ENCODE results near the gene CNPY1.

Gene CNPY1

DNA sequence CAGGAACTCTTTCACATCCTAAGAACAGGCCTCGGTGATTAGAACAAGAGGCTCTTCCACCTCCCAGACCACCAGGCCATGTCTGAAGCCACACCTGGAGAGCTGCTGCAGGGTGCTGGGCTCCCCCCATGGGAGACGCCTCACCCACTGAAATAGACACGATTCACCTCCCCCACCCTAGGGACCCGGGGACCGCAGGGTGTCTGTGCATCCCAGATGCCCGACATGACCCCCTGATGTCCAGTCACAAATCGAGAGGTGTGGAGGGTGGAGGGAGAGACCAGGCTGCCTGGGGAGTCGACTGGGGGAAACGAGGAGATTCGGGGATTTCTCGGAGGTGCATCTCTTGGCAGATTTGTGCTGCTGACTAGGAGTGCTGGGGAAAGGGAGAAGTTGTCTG, 31.0 kb downstream of the CNPY1 start:
- Histone ChIP-seq H3K79me2 (ENCODE audit: insufficient read depth, low read length) (no peaks in the 10 kb centered on the region), H3K27ac (ENCODE audit: low read length) (no peak overlapping the region), H4K20me1 (ENCODE audit: insufficient read depth, low read length) (no peaks in the 10 kb centered on the region), H2AFZ (ENCODE audit: low read depth, low read length) (no peak overlapping the region), H3K27me3 (ENCODE audit: insufficient read depth, low read length, poor library complexity) (peaks cover 39% of the 10 kb centered on the region), H3K4me2 (ENCODE audit: insufficient read depth, low read length) (no peak overlapping the region), H3K4me3 (ENCODE audit: low read depth in 1 of 2, low read length in 2 of 2) (no peak overlapping the region), H3K9me3 (ENCODE audit: insufficient read depth, low read length, severe bottlenecking) (no peaks in the 10 kb centered on the region), H3K4me1 (ENCODE audit: insufficient read depth, low read length) (no peaks in the 10 kb centered on the region), H3K36me3 (ENCODE audit: insufficient read depth, low read length) (no peaks in the 10 kb centered on the region), H3K9ac (ENCODE audit: low read depth, low read length) (no peak overlapping the region)
- ATAC-seq (ENCODE audit: insufficient read depth, low read depth) (no peak), DNase-seq (no peak)
- no peak for TF ChIP-seq EZH2 (IDR thresholded peaks at IDR 0.05; ENCODE audit: borderline replicate concordance, low read depth, low read length, severe bottlenecking)

DNA sequence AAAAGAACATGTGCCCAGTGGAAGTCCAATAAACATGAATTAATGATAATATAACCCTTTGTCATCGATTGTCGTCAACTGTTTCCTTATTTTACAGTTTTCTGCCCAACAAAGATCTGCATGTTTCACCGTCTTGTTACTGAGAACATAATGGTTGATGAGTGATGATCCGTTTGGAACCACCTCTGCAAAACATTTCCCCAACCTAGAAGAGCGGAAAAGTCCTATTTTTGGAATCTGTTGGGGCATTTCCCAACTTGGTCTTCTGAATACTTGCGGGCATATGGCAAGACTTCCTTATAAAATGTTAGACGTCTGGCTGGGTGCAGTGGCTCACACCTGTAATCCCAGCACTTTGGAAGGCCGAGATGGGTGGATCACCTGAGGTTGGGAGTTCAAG, 32.1 kb downstream of the CNPY1 start:
- Histone ChIP-seq H3K79me2 (ENCODE audit: insufficient read depth, low read length) (no peaks in the 10 kb centered on the region), H4K20me1 (ENCODE audit: insufficient read depth, low read length) (no peaks in the 10 kb centered on the region), H3K27me3 (ENCODE audit: insufficient read depth, low read length, poor library complexity) (peaks cover 40% of the 10 kb centered on the region), H3K9ac (ENCODE audit: low read depth, low read length) (no peak overlapping the region), H2AFZ (ENCODE audit: low read depth, low read length) (no peak overlapping the region), H3K27ac (ENCODE audit: low read length) (no peak overlapping the region), H3K9me3 (ENCODE audit: insufficient read depth, low read length, severe bottlenecking) (no peaks in the 10 kb centered on the region), H3K4me2 (ENCODE audit: insufficient read depth, low read length) (no peak overlapping the region), H3K36me3 (ENCODE audit: insufficient read depth, low read length) (no peaks in the 10 kb centered on the region), H3K4me1 (ENCODE audit: insufficient read depth, low read length) (no peaks in the 10 kb centered on the region), H3K4me3 (ENCODE audit: low read depth in 1 of 2, low read length in 2 of 2) (no peak overlapping the region)
- ATAC-seq (ENCODE audit: insufficient read depth, low read depth) = no peak
- no peak for DNase-seq
- TF ChIP-seq EZH2 (IDR thresholded peaks at IDR 0.05; ENCODE audit: borderline replicate concordance, low read depth, low read length, severe bottlenecking) = no peak
- TF ChIP-seq, protein P1, sequence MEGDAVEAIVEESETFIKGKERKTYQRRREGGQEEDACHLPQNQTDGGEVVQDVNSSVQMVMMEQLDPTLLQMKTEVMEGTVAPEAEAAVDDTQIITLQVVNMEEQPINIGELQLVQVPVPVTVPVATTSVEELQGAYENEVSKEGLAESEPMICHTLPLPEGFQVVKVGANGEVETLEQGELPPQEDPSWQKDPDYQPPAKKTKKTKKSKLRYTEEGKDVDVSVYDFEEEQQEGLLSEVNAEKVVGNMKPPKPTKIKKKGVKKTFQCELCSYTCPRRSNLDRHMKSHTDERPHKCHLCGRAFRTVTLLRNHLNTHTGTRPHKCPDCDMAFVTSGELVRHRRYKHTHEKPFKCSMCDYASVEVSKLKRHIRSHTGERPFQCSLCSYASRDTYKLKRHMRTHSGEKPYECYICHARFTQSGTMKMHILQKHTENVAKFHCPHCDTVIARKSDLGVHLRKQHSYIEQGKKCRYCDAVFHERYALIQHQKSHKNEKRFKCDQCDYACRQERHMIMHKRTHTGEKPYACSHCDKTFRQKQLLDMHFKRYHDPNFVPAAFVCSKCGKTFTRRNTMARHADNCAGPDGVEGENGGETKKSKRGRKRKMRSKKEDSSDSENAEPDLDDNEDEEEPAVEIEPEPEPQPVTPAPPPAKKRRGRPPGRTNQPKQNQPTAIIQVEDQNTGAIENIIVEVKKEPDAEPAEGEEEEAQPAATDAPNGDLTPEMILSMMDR (IDR thresholded peaks at IDR 0.05; ENCODE audit: borderline replicate concordance, extremely low read depth, low read length, poor library complexity, severe bottlenecking) = no peak

DNA sequence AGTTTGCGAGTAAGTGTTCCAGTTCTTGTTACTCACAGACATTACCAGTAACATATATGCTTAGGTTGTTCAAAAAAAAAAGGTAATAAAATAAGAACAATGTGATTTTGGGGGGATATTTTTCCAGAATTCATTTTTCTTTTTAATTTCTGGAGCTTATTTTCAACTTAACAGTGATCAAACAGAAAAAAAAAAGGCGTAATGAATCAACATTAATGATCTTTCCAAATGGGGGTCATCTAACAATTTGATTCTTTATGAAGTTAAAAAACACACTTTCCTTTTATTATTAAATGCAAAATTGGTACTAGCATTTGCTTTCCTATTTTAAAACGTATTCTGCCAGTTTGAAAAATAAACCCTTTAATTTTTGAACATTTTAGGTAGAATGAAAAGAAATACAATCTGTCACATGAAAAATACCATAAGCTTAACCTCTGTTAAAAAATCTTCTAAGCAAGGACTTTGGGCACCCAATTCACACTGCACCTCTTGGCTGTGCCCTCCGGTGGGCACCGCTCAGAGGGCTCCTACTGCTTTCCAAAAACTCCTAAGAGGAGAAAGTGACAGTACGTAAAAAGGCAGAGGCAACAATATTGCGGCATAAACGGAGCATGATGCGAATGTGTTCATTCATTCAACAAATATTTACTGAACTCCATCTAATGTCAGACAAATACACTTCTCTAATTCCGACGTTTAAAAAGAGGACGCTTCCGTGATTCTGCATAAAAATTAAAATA, 32.6 kb downstream of the CNPY1 start:
- Histone ChIP-seq H3K4me2 (ENCODE audit: insufficient read depth, low read length) (no peak overlapping the region), H3K9ac (ENCODE audit: low read depth, low read length) (no peak overlapping the region), H3K4me1 (ENCODE audit: insufficient read depth, low read length) (no peaks in the 10 kb centered on the region), H3K27me3 (ENCODE audit: insufficient read depth, low read length, poor library complexity) (peaks cover 46% of the 10 kb centered on the region), H3K36me3 (ENCODE audit: insufficient read depth, low read length) (no peaks in the 10 kb centered on the region), H3K27ac (ENCODE audit: low read length) (no peak overlapping the region), H3K4me3 (ENCODE audit: low read depth in 1 of 2, low read length in 2 of 2) (no peak overlapping the region), H2AFZ (ENCODE audit: low read depth, low read length) (no peak overlapping the region), H4K20me1 (ENCODE audit: insufficient read depth, low read length) (no peaks in the 10 kb centered on the region), H3K79me2 (ENCODE audit: insufficient read depth, low read length) (no peaks in the 10 kb centered on the region), H3K9me3 (ENCODE audit: insufficient read depth, low read length, severe bottlenecking) (no peaks in the 10 kb centered on the region)
- DNase-seq = no peak
- no peak for ATAC-seq (ENCODE audit: insufficient read depth, low read depth)
- TF ChIP-seq EZH2 (IDR thresholded peaks at IDR 0.05; ENCODE audit: borderline replicate concordance, low read depth, low read length, severe bottlenecking) = no peak
- TF ChIP-seq, protein P1 (IDR thresholded peaks at IDR 0.05; ENCODE audit: borderline replicate concordance, extremely low read depth, low read length, poor library complexity, severe bottlenecking) = no peak

DNA sequence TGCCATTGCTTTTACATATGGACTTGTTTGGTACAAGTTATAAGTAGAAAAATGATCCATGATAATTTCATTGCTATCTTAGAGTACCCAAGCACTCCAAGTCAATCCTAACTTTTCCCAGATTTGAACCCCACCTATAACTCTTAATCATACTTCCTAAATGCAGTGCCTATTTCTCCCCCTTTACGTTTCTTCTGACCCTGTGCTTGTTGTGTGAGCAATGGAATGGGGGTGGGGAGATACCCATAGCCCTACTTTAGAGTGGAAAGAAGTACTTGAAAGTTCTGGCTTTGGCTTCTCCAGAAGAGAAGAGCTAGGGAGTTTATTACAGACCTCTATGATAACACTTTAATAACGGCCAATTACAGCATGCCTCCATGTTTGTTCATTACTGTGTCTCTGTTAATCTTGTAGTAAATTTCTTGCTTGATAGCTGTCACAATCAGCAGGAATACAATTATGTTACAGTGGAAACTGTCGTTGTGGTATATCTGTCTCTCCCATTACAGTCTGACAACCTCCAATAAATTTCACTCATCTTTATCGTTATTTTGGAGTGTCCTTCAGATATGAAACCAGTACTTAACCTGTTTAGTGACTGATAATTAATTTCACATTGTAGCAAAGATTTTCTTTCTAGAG, 34.0 kb downstream of the CNPY1 start:
- no peak overlapping the region for H3K27ac ChIP-seq (ENCODE audit: low read length)
- no peaks in the 10 kb centered on the region for H3K9me3 ChIP-seq (ENCODE audit: insufficient read depth, low read length, severe bottlenecking)
- peaks cover 49% of the 10 kb centered on the region for H3K27me3 ChIP-seq (ENCODE audit: insufficient read depth, low read length, poor library complexity)
- H3K9ac ChIP-seq (ENCODE audit: low read depth, low read length) = no peak overlapping the region
- H2AFZ ChIP-seq (ENCODE audit: low read depth, low read length) = no peak overlapping the region
- no peak for ATAC-seq (ENCODE audit: insufficient read depth, low read depth)
- H3K4me2 ChIP-seq (ENCODE audit: insufficient read depth, low read length) = no peak overlapping the region
- H3K79me2 ChIP-seq (ENCODE audit: insufficient read depth, low read length) = no peaks in the 10 kb centered on the region
- H4K20me1 ChIP-seq (ENCODE audit: insufficient read depth, low read length) = no peaks in the 10 kb centered on the region
- no peak for TF ChIP-seq EZH2 (IDR thresholded peaks at IDR 0.05; ENCODE audit: borderline replicate concordance, low read depth, low read length, severe bottlenecking)
- TF ChIP-seq, protein P1 (IDR thresholded peaks at IDR 0.05; ENCODE audit: borderline replicate concordance, extremely low read depth, low read length, poor library complexity, severe bottlenecking) = no peak
- DNase-seq = no peak
- no peak overlapping the region for H3K4me3 ChIP-seq (ENCODE audit: low read depth in 1 of 2, low read length in 2 of 2)
- no peaks in the 10 kb centered on the region for H3K36me3 ChIP-seq (ENCODE audit: insufficient read depth, low read length)
- no peaks in the 10 kb centered on the region for H3K4me1 ChIP-seq (ENCODE audit: insufficient read depth, low read length)

Data from DND-41 (cell line).